Measurements from ENCODE around the gene SLC35B2.

DNA sequence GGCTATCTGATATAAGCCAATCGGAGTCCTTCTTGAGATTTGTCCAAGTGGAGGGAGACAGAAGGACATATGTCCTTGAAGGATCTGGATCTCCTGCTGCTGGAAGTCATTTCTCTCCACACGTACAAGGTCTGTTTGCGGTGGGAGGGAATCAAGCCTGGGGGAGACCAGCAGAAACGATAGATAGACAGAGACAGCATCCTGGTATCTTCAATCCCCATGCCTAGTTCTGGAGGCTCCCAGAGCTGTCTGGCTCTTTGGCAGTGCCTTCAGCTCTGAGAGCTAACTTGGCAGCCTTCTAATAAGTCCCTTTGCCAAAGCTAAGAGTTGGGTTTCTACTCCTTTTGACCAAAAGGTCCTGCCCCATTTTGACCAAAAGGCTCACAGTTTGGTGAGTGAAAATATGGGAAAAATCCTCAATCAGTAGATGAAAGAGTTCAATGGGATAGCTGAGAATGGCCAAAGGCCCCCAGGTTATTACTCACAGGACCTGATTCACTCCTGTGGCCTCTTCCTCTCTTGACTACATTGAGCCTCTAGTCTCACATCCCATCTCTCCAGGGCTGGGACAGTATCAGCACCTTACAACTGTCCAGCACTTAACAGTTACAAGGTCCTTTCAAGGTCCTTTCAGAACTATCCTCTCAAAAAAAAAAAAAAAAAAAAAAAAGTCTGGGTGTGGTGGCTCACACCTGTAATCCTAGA lies 35.5 kb upstream of the SLC35B2 start:
- TF ChIP-seq CTCF (IDR thresholded peaks at IDR 0.05) (no peak), EZH2 (IDR thresholded peaks at IDR 0.05) (no peak)

Data from neural progenitor cell (in vitro differentiated cells).